H1 (cell line): ENCODE measurements around the gene CERS5. TPM values are rescaled to one million over a fixed set of nuclear protein-coding genes. Genes with fewer than 3 reads are reported as not detected.
A peak's percentile ranks its signal among the peaks of the same experiment; 100 is the strongest.

ENCODE experiments used
- CTCF ChIA-PET: fragments of 300-600 bp; sonication (Branson Sonifier 250); formaldehyde crosslinking; loops from one replicate; lab custom pipeline; 2021; ENCODE audit not compliant: partially characterized antibody; lab: Charles Lee
- POLR2A ChIA-PET: fragments of 300-600 bp; sonication (Branson Sonifier 250); formaldehyde crosslinking; loops from one replicate; lab custom pipeline; 2021; ENCODE audit warnings: inconsistent platforms; ENCODE audit not compliant: partially characterized antibody; lab: Charles Lee
- DNase-seq, 2 experiments: peaks; one replicate each; pipeline versions ENCODE4 v3.0.0 to v3.0.0-alpha.2; 2010 to 2022; ENCODE audit warnings: low spot score in 2 of 2, low read depth in 1 of 2, mixed read lengths in 1 of 2
- FAIRE-seq: peaks from 2 replicates; lab custom pipeline; 2011; peaks lifted over from hg19 to GRCh38; lab: Jason Lieb, UNC
- H2AFZ ChIP-seq: 2 replicates; pipeline ENCODE4 v1.8.1; 2012; ENCODE audit warnings: low read length, inconsistent platforms
- H2AK5ac ChIP-seq: 2 replicates; pipeline ENCODE4 v1.6.1; 2013; ENCODE audit warnings: low read depth, low read length
- H2BK120ac ChIP-seq: replicated peaks from 2 replicates; pipeline ENCODE3; 2013; ENCODE audit warnings: low read depth, low read length, inconsistent platforms
- H2BK12ac ChIP-seq: 2 replicates; pipeline ENCODE4 v1.6.1; 2013; ENCODE audit warnings: low read depth, low read length
- H2BK15ac ChIP-seq: 2 replicates; pipeline ENCODE4 v1.6.1; 2013; ENCODE audit warnings: low read length
- H2BK20ac ChIP-seq: 2 replicates; pipeline ENCODE4 v1.6.1; 2013; ENCODE audit warnings: low read length
- H2BK5ac ChIP-seq: 2 replicates; pipeline ENCODE4 v1.6.1; 2013; ENCODE audit warnings: low read depth, low read length
- H3K14ac ChIP-seq: 2 replicates; pipeline ENCODE4 v1.6.1; 2013; ENCODE audit warnings: inconsistent platforms; ENCODE audit not compliant: insufficient read length
- H3K18ac ChIP-seq: 2 replicates; pipeline ENCODE4 v1.6.1; 2013; ENCODE audit warnings: low read length; ENCODE audit errors: extremely low read depth
- H3K23ac ChIP-seq: 2 replicates; pipeline ENCODE4 v1.6.1; 2013; ENCODE audit warnings: inconsistent platforms; ENCODE audit not compliant: insufficient read length
- H3K23me2 ChIP-seq: 2 replicates; pipeline ENCODE4 v1.6.1; 2013; ENCODE audit warnings: low read depth, low read length
- H3K27ac ChIP-seq: 2 replicates; pipeline ENCODE4 v1.6.1; 2011; ENCODE audit warnings: low read depth, low read length, inconsistent platforms
- H3K27me3 ChIP-seq, 4 experiments: replicated peaks in 1 of 4; 1 replicate in 1 of 4; 2 replicates in 3 of 4; pipeline versions ENCODE4 v1.6.1 to v1.8.1; 2011 to 2013; ENCODE audit warnings: low read length in 3 of 4, mild to moderate bottlenecking in 3 of 4, inconsistent platforms in 2 of 4, mixed read lengths in 2 of 4, moderate library complexity in 1 of 4; ENCODE audit not compliant: control insufficient read depth in 3 of 4, insufficient read depth in 3 of 4; ENCODE audit errors: extremely low read depth in 1 of 4
- H3K36me3 ChIP-seq, 4 experiments: 2 replicates each; pipeline versions ENCODE4 v1.6.1 to v1.8.1; 2011 to 2013; ENCODE audit warnings: mild to moderate bottlenecking in 4 of 4, low read length in 3 of 4, moderate library complexity in 2 of 4, control low read depth in 1 of 4, inconsistent platforms in 1 of 4; ENCODE audit not compliant: insufficient read depth in 4 of 4, control insufficient read depth in 2 of 4
- H3K4ac ChIP-seq: replicated peaks from 2 replicates; pipeline ENCODE3; 2013; ENCODE audit warnings: low read length, low read depth, mixed read lengths, inconsistent platforms; ENCODE audit not compliant: insufficient read length
- H3K4me1 ChIP-seq, 4 experiments: replicated peaks in 1 of 4; 1 replicate in 1 of 4; 2 replicates in 3 of 4; pipeline versions ENCODE4 v1.6.1 to v1.8.1; 2011 to 2013; ENCODE audit warnings: low read length in 3 of 4, inconsistent platforms in 2 of 4, mixed read lengths in 1 of 4; ENCODE audit not compliant: insufficient read depth in 4 of 4, control insufficient read depth in 3 of 4
- H3K4me2 ChIP-seq, 2 experiments: 2 replicates each; pipeline versions ENCODE4 v1.6.1 to v1.8.1; 2011 to 2013; ENCODE audit warnings: low read depth in 2 of 2, low read length in 2 of 2, control low read depth in 1 of 2, inconsistent platforms in 1 of 2, mild to moderate bottlenecking in 1 of 2; ENCODE audit not compliant: insufficient read depth in 1 of 2
- H3K4me3 ChIP-seq, 4 experiments: fragments of 200-600, 300-600 bp in 1 of 4; sonication (generic), shearing (Covaris generic), sonication (Bioruptor Twin) in 1 of 4; 2 replicates each; pipeline versions ENCODE4 v1.5.1 to v1.8.1; 2011 to 2016; ENCODE audit warnings: low read length in 4 of 4, low read depth in 3 of 4, control low read depth in 2 of 4, inconsistent platforms in 2 of 4, mild to moderate bottlenecking in 2 of 4, mixed read lengths in 1 of 4, moderate library complexity in 1 of 4; ENCODE audit not compliant: insufficient read depth in 2 of 4; ENCODE audit errors: extremely low read depth in 1 of 4
- H3K56ac ChIP-seq: replicated peaks from 2 replicates; pipeline ENCODE3; 2013; ENCODE audit warnings: low read depth, mild to moderate bottlenecking, mixed read lengths, low read length, inconsistent platforms; ENCODE audit not compliant: insufficient read length
- H3K79me1 ChIP-seq: 2 replicates; pipeline ENCODE4 v1.6.1; 2013; ENCODE audit warnings: low read depth, low read length, control low read depth
- H3K79me2 ChIP-seq, 2 experiments: 2 replicates each; pipeline versions ENCODE4 v1.6.1 to v1.8.1; 2012 to 2013; ENCODE audit warnings: low read length in 2 of 2, mild to moderate bottlenecking in 2 of 2, inconsistent platforms in 1 of 2; ENCODE audit not compliant: insufficient read depth in 2 of 2, control insufficient read depth in 1 of 2
- H3K9ac ChIP-seq, 4 experiments: replicated peaks in 1 of 4; 1 replicate in 1 of 4; 2 replicates in 3 of 4; pipeline versions ENCODE4 v1.6.1 to v1.8.1; 2011 to 2013; ENCODE audit warnings: low read depth in 3 of 4, low read length in 3 of 4, control low read depth in 2 of 4, mild to moderate bottlenecking in 2 of 4, moderate library complexity in 2 of 4, inconsistent platforms in 1 of 4; ENCODE audit errors: extremely low read depth in 1 of 4
- H3K9me3 ChIP-seq, 2 experiments: 2 replicates each; pipeline versions ENCODE4 v1.6.1 to v1.8.1; 2012 to 2013; ENCODE audit warnings: mild to moderate bottlenecking in 2 of 2, moderate library complexity in 2 of 2, control low read depth in 1 of 2, inconsistent platforms in 1 of 2, low read depth in 1 of 2, low read length in 1 of 2, mixed read lengths in 1 of 2; ENCODE audit not compliant: insufficient read depth in 2 of 2
- H4K20me1 ChIP-seq, 2 experiments: replicated peaks in 1 of 2; 2 replicates each; pipeline versions ENCODE3 to v1.8.1; 2011 to 2013; ENCODE audit warnings: inconsistent platforms in 2 of 2, low read length in 2 of 2, mild to moderate bottlenecking in 1 of 2; ENCODE audit not compliant: insufficient read depth in 2 of 2, control insufficient read depth in 1 of 2
- H4K5ac ChIP-seq: 2 replicates; pipeline ENCODE4 v1.6.1; 2013; ENCODE audit warnings: low read length, low read depth, mixed read lengths, inconsistent platforms; ENCODE audit not compliant: insufficient read length
- H4K8ac ChIP-seq: 2 replicates; pipeline ENCODE4 v1.8.0; 2013; ENCODE audit warnings: mild to moderate bottlenecking, moderate library complexity, low read length, inconsistent platforms; ENCODE audit not compliant: insufficient read depth; ENCODE audit errors: extremely low read depth
- H4K91ac ChIP-seq: replicated peaks from 2 replicates; pipeline ENCODE3; 2013; ENCODE audit warnings: low read length, mixed read lengths, inconsistent platforms; ENCODE audit not compliant: insufficient read length
- POLR2A ChIP-seq, 2 experiments: IDR thresholded peaks; 1 replicate in 1 of 2; 2 replicates in 1 of 2; pipeline ENCODE4 v1.6.1; 2011; ENCODE audit warnings: low read depth in 2 of 2, low read length in 2 of 2, mild to moderate bottlenecking in 2 of 2; ENCODE audit errors: control extremely low read depth in 1 of 2
- TAF7 ChIP-seq: optimal IDR thresholded peaks from 2 replicates; pipeline ENCODE3; 2011; ENCODE audit warnings: low read depth, mild to moderate bottlenecking, inconsistent platforms, low read length, moderate library complexity, borderline replicate concordance
- WGBS, 2 experiments: shearing (Covaris generic) in 1 of 2; methylation state at CpG; one replicate each; pipeline versions ENCODE4 v1.1.6 to v1.1.7; 2013 to 2015; ENCODE audit warnings: low lambda C conversion rate in 2 of 2, mixed read lengths in 2 of 2, inconsistent platforms in 1 of 2, low coverage in 1 of 2, missing lambda C conversion rate in 1 of 2; ENCODE audit not compliant: insufficient replicate concordance in 2 of 2, insufficient coverage in 1 of 2, insufficient read length in 1 of 2; ENCODE audit errors: extremely low coverage in 1 of 2, missing lambda C conversion rate in 1 of 2; 5-methylcytosine and 5-hydroxymethylcytosine counted together
- polyA plus RNA-seq, 7 experiments: library from polyadenylated mRNA; depleted of rRNA in 3 of 7; stranded (reverse) in 5 of 7; unstranded in 2 of 7; fragments of >200 nt in 5 of 7; fragments of 200-250 nt in 2 of 7; gene quantifications; 1 replicate in 5 of 7; 2 replicates in 1 of 7; 4 replicates in 1 of 7; pipeline versions ENCODE4 v1.2.1 to v1.2.3, GENCODE V29; 2011 to 2013; ENCODE audit warnings: missing spikeins in 2 of 7, mixed read lengths in 2 of 7
- total RNA-seq: library from RNA; stranded (reverse); fragmentation: NEBNext Ultra II Directional; extraction: Animal tissue kit (Norgen Biotek cat#: 25700); gene quantifications from 2 replicates; pipeline ENCODE4 v1.2.1, GENCODE V29; 2021

The CERS5 gene
- total and polyA plus RNA-seq, 2 of the 8 experiments (the other 6 are each of a cell fraction or from before 2014, with no cell fraction given) = 69.2 to 119 TPM

DNA sequence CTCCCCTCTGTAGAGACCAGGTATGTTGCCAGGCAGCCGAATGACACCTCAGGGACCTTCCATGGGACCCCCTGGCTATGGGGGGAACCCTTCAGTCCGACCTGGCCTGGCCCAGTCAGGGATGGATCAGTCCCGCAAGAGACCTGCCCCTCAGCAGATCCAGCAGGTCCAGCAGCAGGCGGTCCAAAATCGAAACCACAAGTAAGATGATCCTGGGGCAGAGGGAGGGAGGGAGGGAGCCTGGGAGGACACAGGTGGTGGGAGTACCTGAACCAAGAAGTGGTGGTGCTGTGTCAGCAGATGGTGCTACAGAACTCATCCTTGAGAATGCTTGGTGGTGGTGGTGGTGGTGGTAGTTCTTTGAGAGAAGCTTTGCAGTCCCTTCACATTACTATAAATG is 81.0 kb downstream of the CERS5 start:
- H3K56ac ChIP-seq = no peak overlapping the region
- H2BK15ac ChIP-seq = no peak overlapping the region
- 70% methylated on average over 5 of the region's 5 CpGs; no CpG with 5 or more reads in 1 of the 2 experiments for WGBS, 2 experiments
- H3K18ac ChIP-seq = no peak overlapping the region
- no peak overlapping the region for H4K91ac ChIP-seq
- H4K8ac ChIP-seq = no peak overlapping the region
- peak overlapping the region in 1 of 4 experiments; percentile 69; a peak in 3 of 7 replicates for H3K9ac ChIP-seq
- peaks cover 0 to 22% of the 10 kb centered on the region in 2 experiments; a peak in 3 of 4 replicates for H3K79me2 ChIP-seq
- no peaks in the 10 kb centered on the region; the same call in 1 of the 2 replicates for H3K79me1 ChIP-seq
- H3K14ac ChIP-seq = no peak overlapping the region
- no peaks in the 10 kb centered on the region for H3K9me3 ChIP-seq
- H2AFZ ChIP-seq = no peak overlapping the region
- no peak overlapping the region for H2AK5ac ChIP-seq
- peaks cover 31 to 48% (median 44%) of the 10 kb centered on the region in 4 experiments for H3K36me3 ChIP-seq
- peaks cover 0 to 6% (median 3%) of the 10 kb centered on the region in 4 experiments; a peak in 3 of 7 replicates for H3K4me1 ChIP-seq
- no peak overlapping the region for H2BK12ac ChIP-seq
- no peak overlapping the region for H2BK20ac ChIP-seq
- H3K27ac ChIP-seq = no peak overlapping the region
- 0 out of 2 replicates have a peak overlapping the region, but pooled peaks have one; percentile 35 for H2BK5ac ChIP-seq
- peaks cover 9% of the 10 kb centered on the region for H3K23me2 ChIP-seq
- ChIA-PET POLR2A (interaction anchor here (0.8 to 25.0 kb wide), 5 partner anchors 11 to 242 kb away, joined by 3 to 457 read pairs (median 22); partner anchors contain the start of genes CERS5, COX14 and GPD1), CTCF (interaction anchor here (0.6 to 27.3 kb wide), 5 partner anchors 11 to 175 kb away, joined by 3 to 625 read pairs (median 4); partner anchors contain the start of genes COX14 and GPD1)
- H3K27me3 ChIP-seq = peaks cover 0 to 6% (median 2%) of the 10 kb centered on the region in 4 experiments; a peak in 3 of 7 replicates
- H4K5ac ChIP-seq = no peak overlapping the region
- peaks cover 7 to 16% of the 10 kb centered on the region in 2 experiments for H4K20me1 ChIP-seq
- H3K4me3 ChIP-seq = peak overlapping the region; percentile 42 to 88 (median 77); a peak in 7 of 8 replicates
- no peak for DNase-seq
- FAIRE-seq = no peak
- H2BK120ac ChIP-seq = no peak overlapping the region
- peak overlapping the region; percentile 58 to 92 for H3K4me2 ChIP-seq
- TF ChIP-seq TAF7 (no peak), POLR2A (IDR thresholded peaks at IDR 0.05; ENCODE audit: control extremely low read depth in 1 of 2, low read depth in 2 of 2, low read length in 2 of 2) (0 out of 3 replicates have a peak, but pooled peaks of 1 of the 2 experiments have one; percentile 35)
- no peak overlapping the region for H3K4ac ChIP-seq
- no peak overlapping the region for H3K23ac ChIP-seq
